ENCODE data around the gene ZFAND2B.

ZFAND2B gene

DNA sequence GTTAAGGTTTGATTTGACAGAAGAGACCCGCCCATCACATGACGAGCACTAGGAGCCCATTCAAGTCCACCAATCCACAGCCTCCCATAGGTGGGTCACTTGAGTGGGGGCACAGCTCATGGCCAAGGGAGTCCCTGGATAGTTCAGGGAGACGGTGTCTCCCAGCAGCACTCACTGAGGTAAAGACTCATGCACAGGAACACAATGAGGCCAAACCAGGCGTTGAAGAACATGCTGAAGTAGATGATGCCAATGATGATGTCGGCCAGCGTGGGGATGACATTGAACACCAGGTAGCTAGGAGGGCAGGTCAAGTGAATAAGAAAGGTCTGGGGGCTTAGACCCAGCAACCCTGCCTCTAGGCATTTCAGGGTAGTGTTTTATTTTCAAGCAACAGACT, 8.2 kb downstream of the ZFAND2B start:
- no peaks in the 10 kb centered on the region for H3K27me3 ChIP-seq (replicated peaks)
- no peak overlapping the region for H3K27ac ChIP-seq
- in situ Hi-C loops (cut with HindIII; ENCODE audit: low pct_ligation_motif_present, low sequenced_read_pairs) = no loop called here
- no peak for DNase-seq
- H3K36me3 ChIP-seq (replicated peaks) = peaks cover 2% of the 10 kb centered on the region
- no peak for TF ChIP-seq CTCF (IDR thresholded peaks at IDR 0.05; ENCODE audit: low read depth, low read length, missing control alignments)
- H3K4me3 ChIP-seq (ENCODE audit: low read depth, low read length) = no peak overlapping the region

DNA sequence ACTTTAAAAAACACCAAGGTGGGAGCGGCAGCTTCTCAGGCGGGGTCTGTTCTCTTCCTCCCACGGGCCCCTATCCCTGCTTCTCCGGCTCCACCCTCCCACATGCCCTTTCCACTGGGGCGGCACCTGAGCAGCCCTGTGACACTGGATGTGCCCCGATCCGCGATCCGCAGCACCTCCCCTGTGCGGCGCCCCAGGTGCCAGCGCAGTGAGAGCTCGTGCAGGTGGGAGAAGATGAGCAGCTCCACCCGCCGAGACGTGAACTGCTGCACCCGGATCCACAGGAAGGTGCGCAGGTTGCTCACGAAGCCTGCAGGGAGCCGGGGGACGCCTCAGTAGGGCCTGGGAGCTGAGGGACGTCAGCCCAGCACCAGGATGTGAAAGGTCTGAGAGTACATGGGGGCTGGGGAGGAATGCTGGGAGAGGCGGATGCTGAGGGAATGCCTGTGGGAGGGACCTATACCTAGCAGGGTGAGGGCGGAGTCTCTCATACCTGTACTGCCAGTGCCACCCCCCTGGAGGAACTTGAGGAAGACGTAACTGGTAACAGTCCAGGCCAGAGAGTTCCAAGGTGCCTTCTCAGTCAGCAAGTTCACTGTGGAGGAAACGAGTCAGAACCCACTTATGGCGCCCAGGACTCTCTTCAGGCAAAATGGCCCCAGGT, 9.4 kb downstream of the ZFAND2B start:
- Histone ChIP-seq H3K27ac (no peak overlapping the region), H3K27me3 (replicated peaks) (no peaks in the 10 kb centered on the region), H3K36me3 (replicated peaks) (peaks cover 10% of the 10 kb centered on the region), H3K4me3 (ENCODE audit: low read depth, low read length) (no peak overlapping the region)
- TF ChIP-seq CTCF (IDR thresholded peaks at IDR 0.05; ENCODE audit: low read depth, low read length, missing control alignments) = no peak
- no peak for DNase-seq
- in situ Hi-C loops (cut with HindIII; ENCODE audit: low pct_ligation_motif_present, low sequenced_read_pairs) = no loop called here

GRCh38 chr2:219216535-219216915, 9.9 kb downstream of the ZFAND2B start:
- DNase-seq = no peak
- no peak overlapping the region for H3K4me3 ChIP-seq (ENCODE audit: low read depth, low read length)
- no peak overlapping the region for H3K27ac ChIP-seq
- in situ Hi-C loops (cut with HindIII; ENCODE audit: low pct_ligation_motif_present, low sequenced_read_pairs) = no loop called here
- no peaks in the 10 kb centered on the region for H3K27me3 ChIP-seq (replicated peaks)
- no peak for TF ChIP-seq CTCF (IDR thresholded peaks at IDR 0.05; ENCODE audit: low read depth, low read length, missing control alignments)
- peaks cover 15% of the 10 kb centered on the region for H3K36me3 ChIP-seq (replicated peaks)

DNA sequence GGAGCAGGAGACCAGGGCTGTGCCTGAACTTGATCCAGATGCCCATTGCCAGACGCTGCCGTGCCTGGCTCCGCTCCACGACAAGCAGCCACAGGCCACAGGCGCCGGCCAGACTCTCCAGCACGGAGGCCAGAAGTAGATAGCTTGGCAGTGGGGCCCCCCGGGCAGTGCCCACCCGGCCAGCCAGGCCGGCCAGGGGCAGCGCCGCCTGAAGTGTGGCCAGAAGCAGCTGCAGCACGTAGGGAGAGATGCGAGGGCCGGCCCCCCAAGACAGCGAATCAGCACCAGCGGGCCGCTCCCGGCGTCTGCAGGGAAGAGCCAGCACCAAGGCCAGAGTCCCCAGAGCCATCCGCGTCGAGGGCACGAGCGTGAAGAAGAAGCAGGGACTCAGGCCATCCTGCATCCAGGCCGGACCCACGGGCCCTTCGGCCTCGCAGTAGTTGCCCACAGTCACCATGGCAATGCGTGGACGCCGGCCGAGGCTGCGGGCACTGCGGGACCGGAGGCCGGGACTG, 11.7 kb downstream of the ZFAND2B start:
- H3K4me3 ChIP-seq (ENCODE audit: low read depth, low read length) = peak overlapping the region; percentile 64
- no peaks in the 10 kb centered on the region for H3K27me3 ChIP-seq (replicated peaks)
- peak overlapping the region; percentile 79 for H3K27ac ChIP-seq
- no peak for TF ChIP-seq CTCF (IDR thresholded peaks at IDR 0.05; ENCODE audit: low read depth, low read length, missing control alignments)
- peak; percentile 75 for DNase-seq
- in situ Hi-C loops (cut with HindIII; ENCODE audit: low pct_ligation_motif_present, low sequenced_read_pairs) = no loop called here
- peaks cover 28% of the 10 kb centered on the region for H3K36me3 ChIP-seq (replicated peaks)

DNA sequence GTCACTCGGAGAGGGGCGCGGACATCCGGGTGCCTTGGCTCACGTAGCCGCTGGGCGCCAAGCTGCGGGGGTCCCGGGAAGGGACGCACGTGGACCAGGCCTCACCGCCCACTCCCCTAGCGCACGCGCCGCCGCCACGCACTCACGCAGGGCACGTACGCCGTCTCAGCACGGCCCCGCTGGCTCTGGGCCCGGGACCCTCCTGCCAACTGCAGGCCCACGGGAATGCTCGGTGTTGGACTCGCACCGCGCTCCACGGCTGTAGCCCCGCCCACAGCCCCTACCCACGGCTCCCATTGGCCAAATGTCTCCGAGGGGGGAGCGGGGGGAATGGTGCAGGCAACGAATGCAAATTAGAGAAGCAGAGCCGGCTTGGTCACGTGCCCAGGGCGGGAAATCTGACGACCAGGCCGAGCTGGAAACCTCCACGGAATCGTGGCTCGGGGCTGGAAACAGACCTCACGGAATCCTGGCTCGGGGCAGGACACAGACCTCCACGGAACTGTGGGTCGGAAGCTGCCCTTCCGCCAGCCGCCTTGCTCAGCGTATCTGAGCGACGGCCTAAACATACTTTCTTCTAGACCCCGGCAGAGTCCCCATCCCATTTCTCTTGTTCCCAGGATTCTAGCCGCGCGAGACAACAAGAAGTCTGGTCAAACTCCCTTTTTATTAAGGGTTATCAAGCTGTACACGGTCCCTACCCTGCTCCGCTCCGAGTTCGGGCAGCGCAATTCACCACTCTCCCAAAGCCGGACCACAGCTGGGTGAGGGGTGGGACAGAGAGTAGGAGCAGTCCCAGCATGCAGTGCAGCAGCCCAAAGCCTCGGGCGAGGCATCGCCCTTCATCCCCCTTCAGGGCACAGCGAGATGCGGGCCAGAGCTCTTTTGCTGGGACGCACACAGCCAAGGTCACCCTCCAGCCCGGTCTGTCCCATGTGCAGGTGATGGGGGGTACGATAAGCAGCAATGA, 12.4 kb downstream of the ZFAND2B start, which contains the start of gene ABCB6:
Gene ABCB6, minus strand, starts transcription at position 227 of the 970 bp plus-strand sequence. CDS start 285 bp downstream, outside the sequence.
- TF ChIP-seq CTCF (IDR thresholded peaks at IDR 0.05; ENCODE audit: low read depth, low read length, missing control alignments) = no peak
- Histone ChIP-seq H3K27me3 (replicated peaks) (no peaks in the 10 kb centered on the region), H3K27ac (peak within 1 kb of the TSS; percentile 79), H3K4me3 (ENCODE audit: low read depth, low read length) (peak within 1 kb of the TSS; percentile 64), H3K36me3 (replicated peaks) (peaks cover 35% of the 10 kb centered on the region)
- in situ Hi-C loops (cut with HindIII; ENCODE audit: low pct_ligation_motif_present, low sequenced_read_pairs) = no loop called here
- peak; percentile 91 for DNase-seq

Measured in brain microvascular endothelial cell (primary cell).